GM19395 (cell line): Measurements from ENCODE around the gene NDFIP1.

ENCODE experiments used
- ATAC-seq: cut with Tn5 transposase; IDR thresholded peaks from one replicate; pipeline ENCODE4 v1.9.1; 2021; ENCODE audit warnings: mild to moderate bottlenecking, moderate library complexity; ENCODE audit not compliant: unreplicated experiment

The NDFIP1 gene

DNA sequence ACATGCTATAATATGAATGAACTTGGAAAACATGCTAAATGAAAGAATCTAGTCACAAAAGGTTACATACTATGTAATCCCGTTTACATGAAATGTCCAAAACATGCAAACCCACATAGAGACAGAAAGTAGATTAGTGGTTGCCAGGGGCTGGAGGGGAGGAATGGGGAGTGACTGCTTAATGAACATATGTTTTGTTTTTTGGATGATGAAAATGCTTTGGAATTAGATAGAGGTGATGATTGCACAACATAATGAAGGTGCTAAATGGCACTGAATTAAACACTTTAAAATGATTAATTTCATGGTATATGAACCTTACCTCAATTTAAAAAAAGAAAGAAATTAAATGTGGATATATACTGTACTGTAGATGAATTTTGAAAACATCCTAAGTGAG, 17.6 kb upstream of the NDFIP1 start:
- no peak for ATAC-seq

- ATAC-seq = no peak
Measured at GRCh38 chr5:142091922-142092321, 16.7 kb upstream of the NDFIP1 start.

DNA sequence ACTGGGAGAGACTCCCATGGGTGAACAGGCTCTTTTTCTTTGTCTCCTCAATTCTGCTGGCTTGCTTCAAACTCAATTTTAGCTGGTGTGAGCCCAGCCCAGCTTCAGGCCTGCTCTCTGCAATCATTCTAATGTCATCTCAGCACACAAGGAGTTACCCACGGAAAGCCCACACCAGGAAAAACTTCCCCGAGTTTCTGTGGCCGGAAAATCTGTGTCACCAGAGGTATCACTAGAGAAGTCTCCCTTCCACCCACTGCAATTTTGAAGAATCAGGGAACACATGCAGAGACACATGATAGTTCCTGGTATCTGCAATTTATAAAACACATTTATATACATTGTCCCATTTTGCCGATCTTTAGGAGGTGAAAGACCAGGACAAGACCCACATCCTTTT, 13.5 kb upstream of the NDFIP1 start:
- no peak for ATAC-seq

- ATAC-seq = no peak
Measured at GRCh38 chr5:142095651-142096330, 12.8 kb upstream of the NDFIP1 start.

DNA sequence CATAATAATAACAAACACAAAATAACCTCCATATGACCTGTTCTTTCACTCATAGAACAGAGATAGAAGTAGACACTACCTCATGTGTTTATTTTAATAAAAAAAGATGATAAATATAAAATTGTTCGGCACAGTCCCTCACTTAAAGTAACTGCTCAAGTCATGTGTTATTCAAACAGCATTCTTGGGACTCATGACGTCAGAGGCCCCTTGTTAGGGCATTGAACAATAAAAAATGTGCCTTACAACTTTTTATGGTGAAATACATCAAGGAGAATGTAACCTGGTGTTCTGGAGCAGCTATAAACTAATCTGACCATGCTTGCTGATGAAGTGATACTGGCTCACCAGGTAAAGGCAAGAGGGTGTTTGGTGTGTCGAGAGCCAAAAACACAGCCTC, 12.2 kb upstream of the NDFIP1 start:
- no peak for ATAC-seq

DNA sequence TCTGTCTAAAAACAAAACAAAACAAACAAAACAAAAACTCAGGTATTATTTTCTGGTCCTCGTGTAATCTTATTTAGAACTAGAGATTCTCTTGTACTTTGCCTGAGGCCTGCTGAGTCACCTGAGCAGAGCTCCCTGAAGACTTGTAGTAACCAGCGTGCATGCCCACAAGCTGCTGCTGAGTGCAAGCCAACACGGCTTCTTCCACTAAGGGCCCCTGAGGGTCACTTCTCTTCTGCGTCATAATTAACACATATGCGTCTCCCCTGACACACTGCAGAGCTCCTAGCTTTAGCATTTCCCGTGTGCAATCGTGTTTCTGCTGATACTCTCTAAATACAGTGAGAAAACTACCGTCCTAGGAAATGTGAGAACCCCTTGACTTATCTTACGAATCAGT, 10.9 kb upstream of the NDFIP1 start:
- ATAC-seq = no peak

DNA sequence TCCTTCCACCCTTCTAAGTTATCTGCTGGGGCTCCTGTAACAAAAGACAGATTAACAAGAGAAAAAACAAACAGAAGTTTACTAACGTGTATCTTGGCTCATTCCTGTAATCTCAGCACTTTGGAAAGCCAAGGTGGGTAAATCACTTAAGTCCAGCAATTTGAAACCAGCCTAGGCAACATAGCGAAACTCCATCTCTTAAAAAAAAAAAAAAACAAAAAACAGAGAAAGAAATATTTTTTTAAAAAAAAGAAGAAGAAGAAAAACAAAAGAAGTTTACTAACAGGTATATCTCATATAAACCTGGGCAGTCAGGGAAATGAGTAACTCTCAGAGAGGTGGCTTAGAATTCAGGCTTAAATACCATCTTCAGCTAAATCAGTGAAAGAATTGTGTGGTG, 10.3 kb upstream of the NDFIP1 start:
- ATAC-seq = no peak

DNA sequence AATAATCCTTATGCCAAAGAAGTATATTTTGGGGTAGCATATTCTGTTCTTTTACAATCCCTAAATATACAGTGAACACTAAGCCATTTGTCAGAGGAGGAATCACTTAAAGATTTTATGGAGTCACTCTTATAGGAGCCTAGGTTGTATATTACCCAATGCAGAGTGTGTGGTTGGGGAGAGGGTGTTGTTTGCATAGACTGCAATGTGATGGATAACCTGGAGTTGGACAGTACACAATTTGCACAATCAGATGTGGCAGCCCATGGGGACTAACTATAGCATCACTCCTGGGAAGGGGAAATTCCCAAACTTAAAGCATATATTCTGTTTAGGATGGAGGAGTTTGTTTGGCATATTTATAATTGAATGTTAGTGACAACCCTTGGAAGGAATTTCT, 9.6 kb upstream of the NDFIP1 start:
- no peak for ATAC-seq

- no peak for ATAC-seq
Measured at GRCh38 chr5:142100307-142100706, 8.3 kb upstream of the NDFIP1 start.

GRCh38 chr5:142102980-142103740, 5.4 kb upstream of the NDFIP1 start:
- no peak for ATAC-seq

DNA sequence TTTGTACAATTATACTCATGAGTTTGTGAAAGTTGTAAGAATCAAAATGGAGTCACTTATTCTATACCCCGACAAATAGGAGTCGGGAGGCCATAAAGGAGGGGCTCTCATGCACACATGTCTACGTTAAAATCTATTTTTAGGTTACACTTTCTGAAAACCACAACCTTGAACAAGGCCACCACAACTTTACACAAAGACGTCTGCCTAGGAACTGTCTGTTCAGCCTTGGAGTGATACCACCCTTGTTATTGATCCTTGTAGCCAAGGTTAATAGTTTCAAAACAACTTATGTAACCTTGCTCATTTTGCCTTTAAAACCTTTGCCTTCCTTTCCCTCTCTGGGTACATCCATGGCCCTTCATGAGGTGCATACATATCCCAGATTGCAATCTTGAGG, 4.1 kb upstream of the NDFIP1 start:
- no peak for ATAC-seq

DNA sequence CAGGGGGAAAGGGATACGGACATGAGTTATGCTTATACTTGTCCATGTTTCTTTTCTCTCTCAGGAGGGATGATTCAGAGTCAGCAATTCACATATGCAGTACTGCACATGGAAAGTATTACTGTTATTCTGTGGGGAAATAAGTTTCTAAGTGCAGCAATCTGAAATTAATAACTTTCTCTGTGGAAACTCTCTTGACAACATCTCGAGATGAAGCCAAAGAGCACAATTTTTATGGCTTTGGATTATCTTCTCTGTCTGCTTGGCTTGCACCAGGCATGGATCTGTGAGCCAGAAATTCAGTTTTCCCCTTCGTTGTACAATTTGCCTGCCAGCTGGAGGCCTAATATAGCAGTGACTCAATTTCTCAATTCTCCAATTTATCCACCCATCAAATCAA, 2.5 kb upstream of the NDFIP1 start:
- ATAC-seq = no peak

GRCh38 chr5:142107036-142107735, 1.4 kb upstream of the NDFIP1 start:
- ATAC-seq = no peak

GRCh38 chr5:142107736-142108431, 695 bp upstream of the NDFIP1 start:
- no peak for ATAC-seq

GRCh38 chr5:142109331-142110045, 909 bp downstream of the NDFIP1 start:
- ATAC-seq = no peak

DNA sequence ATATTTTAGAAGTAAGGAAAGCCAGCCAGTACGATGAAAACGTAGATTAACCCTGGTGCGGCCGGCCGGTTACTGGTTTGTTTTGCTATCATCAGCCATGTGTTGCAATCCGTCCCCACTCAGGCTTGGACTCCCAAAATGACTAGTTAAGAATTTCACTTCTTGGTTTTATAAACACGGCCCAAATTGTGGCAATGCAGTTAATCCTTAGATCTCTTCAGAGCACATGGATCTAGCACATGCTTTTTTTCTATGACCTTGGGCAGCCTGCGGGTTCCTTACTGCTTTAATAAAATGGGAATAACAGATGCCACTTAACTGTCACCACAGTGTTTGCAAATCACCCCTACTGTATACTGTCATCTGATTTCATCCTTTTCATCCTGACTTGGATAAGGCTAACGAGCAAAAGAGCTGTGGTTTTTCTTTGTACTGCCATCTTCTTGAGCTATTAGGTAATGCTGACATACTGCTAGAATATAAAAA, 1.5 kb downstream of the NDFIP1 start:
- no peak for ATAC-seq

DNA sequence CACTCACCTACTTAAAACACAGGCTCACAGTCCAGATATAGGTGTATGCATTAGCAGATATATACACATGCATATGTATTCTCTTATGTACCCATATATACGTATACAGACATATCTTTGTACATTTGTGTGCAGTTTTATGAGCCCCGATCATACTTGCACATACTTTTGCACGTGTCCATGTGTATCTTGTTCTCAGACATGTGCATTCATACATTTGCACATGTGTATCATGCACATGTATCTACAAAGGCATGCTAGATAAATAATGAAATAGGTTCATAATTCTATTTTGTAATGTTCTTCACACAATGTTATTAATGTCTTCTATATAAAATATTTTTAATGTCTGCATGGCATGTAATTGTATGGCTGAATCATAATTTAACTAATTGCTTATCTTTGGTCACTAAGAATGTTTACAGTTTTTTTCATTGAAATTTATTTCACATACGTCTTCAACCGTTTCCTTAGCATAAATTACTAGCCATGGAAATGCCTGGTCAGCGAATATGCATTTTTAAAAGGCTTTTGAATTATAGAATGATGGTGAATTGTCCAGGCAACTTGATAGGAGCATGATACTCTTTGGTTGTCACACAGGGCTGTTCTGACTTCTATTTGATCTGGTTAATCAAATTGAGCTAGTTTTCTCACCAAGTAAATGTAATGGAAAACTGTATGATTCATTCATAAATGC, 2.6 kb downstream of the NDFIP1 start:
- no peak for ATAC-seq

DNA sequence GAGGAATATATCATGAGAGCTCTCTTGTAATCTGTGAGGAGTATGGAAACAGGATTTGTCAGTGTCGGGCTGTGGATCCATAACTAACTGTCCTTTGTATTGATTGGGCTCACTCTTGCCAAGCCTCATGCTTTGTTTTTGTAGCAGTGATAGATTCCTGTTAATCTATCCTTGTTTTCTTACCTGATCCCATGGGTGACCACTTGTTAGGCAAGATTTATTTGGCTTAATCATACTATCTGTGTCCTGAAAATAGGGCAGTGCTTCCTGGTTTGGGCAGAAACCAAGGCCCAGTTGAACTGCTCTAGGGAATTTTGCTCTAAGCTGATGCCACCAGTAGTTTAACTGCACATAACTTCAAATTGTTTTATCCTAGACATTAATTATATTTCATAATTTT, 6.1 kb downstream of the NDFIP1 start:
- no peak for ATAC-seq

DNA sequence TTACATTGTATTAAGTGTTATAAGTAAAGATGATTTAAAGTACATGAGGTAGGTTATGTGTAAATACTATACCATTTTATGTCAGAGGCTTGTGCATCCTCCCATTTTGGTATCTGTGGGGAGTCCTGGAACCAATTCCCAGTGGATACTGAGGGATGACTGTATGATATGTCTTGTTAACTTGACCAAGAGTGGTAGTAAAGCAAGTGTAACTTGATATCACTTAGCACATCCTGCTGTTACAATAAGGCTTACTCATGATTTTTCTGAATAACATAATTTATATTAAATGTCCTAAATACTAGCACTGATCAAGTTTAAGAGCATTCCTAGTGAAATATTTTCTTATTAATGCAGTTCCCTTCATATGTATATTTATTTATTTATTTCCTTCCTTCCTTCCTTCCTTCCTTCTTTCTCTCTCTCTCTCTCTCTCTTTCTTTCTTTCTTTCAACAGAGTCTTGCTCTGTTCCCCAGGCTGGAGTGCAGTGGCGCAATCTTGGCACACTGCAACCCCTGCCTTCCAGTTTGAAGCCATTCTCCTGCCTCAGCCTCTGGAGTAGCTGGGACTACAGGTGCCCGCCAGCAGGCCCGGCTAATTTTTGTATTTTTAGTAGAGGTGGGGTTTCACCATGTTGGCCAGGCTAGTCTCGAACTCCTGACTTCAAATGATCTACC, 7.5 kb downstream of the NDFIP1 start:
- ATAC-seq = no peak
